ENCODE data around the gene LRP4. TPM values are rescaled to one million over a fixed set of nuclear protein-coding genes. Genes with fewer than 3 reads are reported as not detected.

LRP4 gene
- total and polyA plus RNA-seq, 2 of the 13 experiments (the other 11 are each of a cell fraction or from before 2014, with no cell fraction given): 4.7 to 13.3 TPM

DNA sequence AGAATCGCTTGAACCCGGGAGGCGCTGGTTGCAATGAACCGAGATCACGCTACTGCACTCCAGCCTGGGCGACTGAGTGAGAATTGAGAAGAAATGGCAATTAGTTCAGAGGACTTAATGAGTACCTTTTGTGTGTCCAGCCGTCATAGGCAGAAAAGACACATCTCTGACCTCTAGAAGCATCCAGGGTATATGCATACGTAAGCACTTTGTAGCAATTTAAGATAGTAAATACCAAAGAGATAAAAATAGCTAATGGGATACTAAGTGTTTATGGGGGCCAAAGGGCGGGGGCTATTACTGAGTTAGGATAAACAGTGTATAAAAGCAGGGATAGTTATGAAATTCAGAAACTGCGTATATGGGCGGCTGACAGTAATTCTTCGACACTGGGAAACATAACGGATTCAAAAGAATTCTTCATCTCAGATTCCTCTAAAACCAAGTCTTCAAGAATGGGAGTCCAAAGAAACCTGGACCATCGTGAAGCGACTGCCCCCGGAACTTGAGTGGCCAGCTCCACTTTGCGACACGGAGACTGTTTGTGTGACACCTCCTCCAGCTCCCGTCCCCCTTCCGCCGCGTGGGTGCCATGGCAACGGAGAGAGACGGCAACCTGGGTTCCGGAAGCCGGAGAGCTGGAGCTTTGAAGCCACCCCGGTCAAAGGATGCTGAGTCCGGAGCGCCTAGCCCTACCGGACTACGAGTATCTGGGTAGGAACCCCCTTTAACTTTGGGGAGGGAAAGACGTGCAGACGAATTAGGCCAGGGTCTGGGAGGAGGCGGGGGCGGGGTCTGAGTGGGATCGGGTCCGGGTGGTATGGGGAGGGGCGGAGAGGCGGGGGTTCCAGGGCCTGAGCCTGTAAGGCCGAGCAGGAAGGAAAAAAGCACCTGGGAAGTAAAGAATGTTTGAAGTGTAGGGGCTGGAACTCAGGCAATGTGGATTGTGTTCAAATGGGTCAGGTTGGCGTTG is 18.1 kb upstream of the LRP4 start, which contains the start of gene CSTPP1 (continued):
- TF ChIP-seq, protein P1, sequence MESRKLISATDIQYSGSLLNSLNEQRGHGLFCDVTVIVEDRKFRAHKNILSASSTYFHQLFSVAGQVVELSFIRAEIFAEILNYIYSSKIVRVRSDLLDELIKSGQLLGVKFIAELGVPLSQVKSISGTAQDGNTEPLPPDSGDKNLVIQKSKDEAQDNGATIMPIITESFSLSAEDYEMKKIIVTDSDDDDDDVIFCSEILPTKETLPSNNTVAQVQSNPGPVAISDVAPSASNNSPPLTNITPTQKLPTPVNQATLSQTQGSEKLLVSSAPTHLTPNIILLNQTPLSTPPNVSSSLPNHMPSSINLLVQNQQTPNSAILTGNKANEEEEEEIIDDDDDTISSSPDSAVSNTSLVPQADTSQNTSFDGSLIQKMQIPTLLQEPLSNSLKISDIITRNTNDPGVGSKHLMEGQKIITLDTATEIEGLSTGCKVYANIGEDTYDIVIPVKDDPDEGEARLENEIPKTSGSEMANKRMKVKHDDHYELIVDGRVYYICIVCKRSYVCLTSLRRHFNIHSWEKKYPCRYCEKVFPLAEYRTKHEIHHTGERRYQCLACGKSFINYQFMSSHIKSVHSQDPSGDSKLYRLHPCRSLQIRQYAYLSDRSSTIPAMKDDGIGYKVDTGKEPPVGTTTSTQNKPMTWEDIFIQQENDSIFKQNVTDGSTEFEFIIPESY (CRISPR knock-in tag; IDR thresholded peaks at IDR 0.05): peak; percentile 51; the same call in 1 of the 2 replicates
- no peak for TF ChIP-seq ZNF83 (CRISPR knock-in tag; IDR thresholded peaks at IDR 0.05; ENCODE audit: borderline replicate concordance)
- peak; percentile 95 for TF ChIP-seq KAT8 (CRISPR knock-in tag; IDR thresholded peaks at IDR 0.05)
- peak; percentile 78; the same call in 1 of the 2 replicates for TF ChIP-seq MIXL1 (CRISPR knock-in tag; IDR thresholded peaks at IDR 0.05)
- TF ChIP-seq SCMH1 (CRISPR knock-in tag; IDR thresholded peaks at IDR 0.05; ENCODE audit: borderline replicate concordance): no peak
- peak; percentile 71; the same call in 1 of the 2 replicates for TF ChIP-seq SALL1 (CRISPR knock-in tag; IDR thresholded peaks at IDR 0.05)
- TF ChIP-seq, protein P2, sequence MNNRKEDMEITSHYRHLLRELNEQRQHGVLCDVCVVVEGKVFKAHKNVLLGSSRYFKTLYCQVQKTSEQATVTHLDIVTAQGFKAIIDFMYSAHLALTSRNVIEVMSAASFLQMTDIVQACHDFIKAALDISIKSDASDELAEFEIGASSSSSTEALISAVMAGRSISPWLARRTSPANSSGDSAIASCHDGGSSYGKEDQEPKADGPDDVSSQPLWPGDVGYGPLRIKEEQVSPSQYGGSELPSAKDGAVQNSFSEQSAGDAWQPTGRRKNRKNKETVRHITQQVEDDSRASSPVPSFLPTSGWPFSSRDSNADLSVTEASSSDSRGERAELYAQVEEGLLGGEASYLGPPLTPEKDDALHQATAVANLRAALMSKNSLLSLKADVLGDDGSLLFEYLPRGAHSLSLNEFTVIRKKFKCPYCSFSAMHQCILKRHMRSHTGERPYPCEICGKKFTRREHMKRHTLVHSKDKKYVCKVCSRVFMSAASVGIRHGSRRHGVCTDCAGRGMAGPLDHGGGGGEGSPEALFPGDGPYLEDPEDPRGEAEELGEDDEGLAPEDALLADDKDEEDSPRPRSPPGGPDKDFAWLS (CRISPR knock-in tag; IDR thresholded peaks at IDR 0.05; ENCODE audit: borderline replicate concordance): no peak; the same call in 1 of the 2 replicates
- TF ChIP-seq ZSCAN12 (CRISPR knock-in tag; IDR thresholded peaks at IDR 0.05): no peak
- no peak for TF ChIP-seq SMAD1 (CRISPR knock-in tag; IDR thresholded peaks at IDR 0.05; ENCODE audit: borderline replicate concordance, low read depth)
- peak; percentile 25; the same call in 1 of the 2 replicates for TF ChIP-seq NR2F2 (IDR thresholded peaks at IDR 0.05; ENCODE audit: borderline replicate concordance, low read depth)
- TF ChIP-seq NR1H2 (CRISPR knock-in tag; IDR thresholded peaks at IDR 0.05; ENCODE audit: borderline replicate concordance, low read depth): no peak
- TF ChIP-seq RARG (CRISPR knock-in tag; IDR thresholded peaks at IDR 0.05; ENCODE audit: low read depth): no peak
- TF ChIP-seq GTF3A (CRISPR knock-in tag; conservative IDR thresholded peaks at IDR 0.05): peak; percentile 89; the same call in 1 of the 2 replicates
- no peak for TF ChIP-seq NFE2L2 (IDR thresholded peaks at IDR 0.05; ENCODE audit: low read length)
- no peak for TF ChIP-seq GTF2F1 (IDR thresholded peaks at IDR 0.05; ENCODE audit: low read length)
- no peak for TF ChIP-seq ZNF101 (CRISPR knock-in tag; IDR thresholded peaks at IDR 0.05; ENCODE audit: borderline replicate concordance, low read depth)
- TF ChIP-seq SUZ12 (IDR thresholded peaks at IDR 0.05; ENCODE audit: low read depth, low read length): no peak
- TF ChIP-seq ZBTB3 (CRISPR knock-in tag; IDR thresholded peaks at IDR 0.05; ENCODE audit: borderline replicate concordance, low read depth): no peak
- TF ChIP-seq, protein P3, sequence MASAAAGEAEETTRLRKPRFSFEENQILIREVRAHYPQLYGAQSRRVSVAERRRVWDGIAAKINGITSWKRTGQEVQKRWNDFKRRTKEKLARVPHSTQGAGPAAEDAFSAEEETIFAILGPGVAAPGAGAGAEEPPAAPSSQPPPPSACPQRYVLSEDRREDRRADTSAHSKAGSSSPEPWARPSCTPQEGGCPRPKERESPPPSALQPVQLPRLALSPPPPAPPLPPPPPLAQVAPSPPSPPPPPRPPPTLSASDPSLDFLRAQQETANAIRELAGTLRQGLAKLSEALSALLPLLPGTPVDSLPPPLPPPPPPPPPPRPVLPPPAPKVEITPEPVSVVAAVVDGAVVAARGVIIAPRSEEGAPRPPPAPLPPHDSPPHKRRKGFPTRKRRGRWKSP (CRISPR knock-in tag; IDR thresholded peaks at IDR 0.05): no peak
- no peak for TF ChIP-seq ZNF616 (CRISPR knock-in tag; IDR thresholded peaks at IDR 0.05; ENCODE audit: low read depth)
- TF ChIP-seq HOXA3 (CRISPR knock-in tag; IDR thresholded peaks at IDR 0.05): peak; percentile 79; the same call in 1 of the 2 replicates
- TF ChIP-seq TBX2 (CRISPR knock-in tag; IDR thresholded peaks at IDR 0.05; ENCODE audit: borderline replicate concordance): peak; percentile 65
- TF ChIP-seq ZNF644 (CRISPR knock-in tag; IDR thresholded peaks at IDR 0.05; ENCODE audit: low read depth): peak; percentile 62; the same call in 1 of the 2 replicates
- TF ChIP-seq ZEB1 (IDR thresholded peaks at IDR 0.05; ENCODE audit: insufficient replicate concordance, low read depth): no peak
- no peak for TF ChIP-seq ZNF703 (CRISPR knock-in tag; IDR thresholded peaks at IDR 0.05; ENCODE audit: borderline replicate concordance)
- TF ChIP-seq MXD4 (CRISPR knock-in tag; IDR thresholded peaks at IDR 0.05): 0 out of 2 replicates have a peak, but pooled peaks have one; percentile 22

Measured in HepG2 (cell line).